Panc1 (cell line): ENCODE results near the gene SLTM.

ENCODE experiments used
- CTCF ChIP-seq: fragments of 450-650 bp; IDR thresholded peaks from 2 replicates; pipeline ENCODE4 v1.5.1; 2017; ENCODE audit warnings: mild to moderate bottlenecking
- POLR2AphosphoS5 ChIP-seq: IDR thresholded peaks from 2 replicates; pipeline ENCODE4 v1.6.1; 2012; ENCODE audit warnings: mild to moderate bottlenecking, low read depth, low read length, moderate library complexity
- REST ChIP-seq, 2 experiments: IDR thresholded peaks; 2 replicates each; pipeline ENCODE4 v1.6.1; 2011 to 2012; ENCODE audit warnings: low read depth in 2 of 2, control low read depth in 1 of 2, low read length in 1 of 2, mild to moderate bottlenecking in 1 of 2, moderate library complexity in 1 of 2; ENCODE audit not compliant: insufficient read depth in 1 of 2
- SIN3A ChIP-seq: IDR thresholded peaks from 2 replicates; pipeline ENCODE4 v1.6.1; 2012; ENCODE audit warnings: low read depth, mild to moderate bottlenecking, low read length, moderate library complexity, borderline replicate concordance; ENCODE audit not compliant: insufficient read depth

DNA sequence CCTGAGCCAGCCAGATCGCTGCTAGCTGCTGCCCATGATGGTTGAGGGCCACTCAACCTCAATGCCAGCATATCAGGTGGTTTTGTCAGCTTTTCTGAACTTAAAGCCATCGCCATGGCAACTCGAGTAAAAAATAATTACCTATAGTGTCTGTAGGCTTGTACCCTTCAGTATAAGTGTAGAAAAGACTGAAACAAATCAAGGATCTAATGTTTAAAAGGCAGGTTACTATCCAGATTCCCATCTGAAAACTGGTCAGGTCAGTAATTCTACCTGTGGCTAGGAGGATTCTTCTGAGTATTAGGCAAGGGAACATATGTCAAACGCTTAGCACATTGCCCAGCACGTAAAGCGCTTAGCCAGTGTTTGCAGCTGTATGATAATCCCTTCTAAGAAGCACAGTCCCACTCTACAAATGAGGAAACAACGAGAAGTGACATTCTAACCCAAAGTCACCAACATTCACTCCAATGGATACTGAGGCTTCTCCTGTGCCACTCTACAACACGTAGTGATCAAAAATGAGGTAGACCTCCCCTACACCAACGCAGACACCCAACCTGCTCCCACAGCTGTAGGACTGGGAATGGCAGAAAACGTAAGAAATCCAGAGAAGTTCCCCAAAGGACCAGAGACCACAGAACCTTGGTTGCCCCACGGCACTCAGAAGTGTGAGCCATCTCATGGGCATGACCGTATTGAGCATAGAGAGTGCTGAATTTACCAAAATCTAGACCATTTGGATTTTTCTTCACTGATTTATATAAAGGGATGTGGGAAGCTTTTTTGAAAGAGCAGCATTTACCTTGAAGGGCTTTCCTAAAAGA, 55.3 kb downstream of the SLTM start:
- TF ChIP-seq CTCF (no peak), REST (IDR thresholded peaks at IDR 0.05; ENCODE audit: insufficient read depth in 1 of 2, low read depth in 2 of 2, low read length in 1 of 2) (no peak), POLR2AphosphoS5 (no peak), SIN3A (no peak)
